PFSK-1 (cell line): ENCODE measurements around the gene ATAD3B.

ENCODE experiments used
- POLR2AphosphoS5 ChIP-seq: IDR thresholded peaks from 2 replicates; pipeline ENCODE4 v1.6.1; 2012; ENCODE audit warnings: low read depth, mild to moderate bottlenecking, control low read depth, low read length, moderate library complexity
- SIN3A ChIP-seq: IDR thresholded peaks from 2 replicates; pipeline ENCODE4 v1.6.1; 2012; ENCODE audit warnings: mild to moderate bottlenecking, low read length, moderate library complexity, borderline replicate concordance; ENCODE audit not compliant: insufficient read depth

- TF ChIP-seq SIN3A (no peak), POLR2AphosphoS5 (no peak)
These were observed 8.3 kb upstream of the ATAD3B start for GRCh38 chr1:1463312-1463711.
